GM12878 (cell line): ENCODE results near the gene SSH3. TPM values are rescaled to one million over a fixed set of nuclear protein-coding genes. Genes with fewer than 3 reads are reported as not detected.

ENCODE experiments used
- ATAC-seq: fragments of 200-7000 bp; cut with Tn5 transposase; 3 replicates; pipeline ENCODE4 v1.9.1; 2020; ENCODE audit warnings: mild to moderate bottlenecking, moderate library complexity
- BruUV-seq: library from RNA; stranded (reverse); fragments of 400-500 nt; replicated peaks from 2 replicates; lab custom pipeline; 2021; lab: Mats Ljungman, UMichigan
- CTCF ChIA-PET: fragments of 300-600 bp; sonication (Branson Sonifier 250); formaldehyde crosslinking; extraction: SDS; loops from one replicate; lab custom pipeline; 2021; ENCODE audit warnings: inconsistent platforms; lab: Yijun Ruan, JAX
- POLR2A ChIA-PET: fragments of 350-600 bp; formaldehyde crosslinking; extraction: SDS; loops from one replicate; lab custom pipeline; 2021; ENCODE audit warnings: inconsistent platforms; lab: Charles Lee
- RAD21 ChIA-PET: fragments of 300-600 bp; sonication (Branson Sonifier 250); formaldehyde crosslinking; loops from one replicate; lab custom pipeline; 2023; ENCODE audit warnings: antibody characterized with exemption; ENCODE audit not compliant: unreplicated experiment; lab: Charles Lee
- SMC1A ChIA-PET: fragments of 300-600 bp; sonication (Branson Sonifier 250); formaldehyde crosslinking; loops from one replicate; lab custom pipeline; 2023; ENCODE audit not compliant: unreplicated experiment, uncharacterized antibody; lab: Charles Lee
- DNase-seq: peaks from one replicate; pipeline ENCODE4 v3.0.0-alpha.2; 2011; ENCODE audit warnings: low read depth, low spot score
- FAIRE-seq: peaks from 3 replicates; lab custom pipeline; 2011; peaks lifted over from hg19 to GRCh38; lab: Jason Lieb, UNC
- H2AFZ ChIP-seq: 2 replicates; pipeline ENCODE4 v1.6.0; 2011; ENCODE audit warnings: low read depth, low read length, control low read depth; ENCODE audit not compliant: control insufficient read depth
- H3K27ac ChIP-seq: 2 replicates; pipeline ENCODE4 v1.5.1; 2011; ENCODE audit warnings: control low read depth; ENCODE audit not compliant: control insufficient read depth, insufficient read depth
- H3K27me3 ChIP-seq, 2 experiments: replicated peaks in 1 of 2; 2 replicates each; pipeline versions ENCODE4 v1.6.0 to v1.6.1; 2011; ENCODE audit warnings: low read length in 1 of 2; ENCODE audit not compliant: control insufficient read depth in 2 of 2, insufficient read depth in 2 of 2
- H3K36me3 ChIP-seq, 2 experiments: 2 replicates each; pipeline ENCODE4 v1.5.1; 2011; ENCODE audit warnings: low read length in 1 of 2; ENCODE audit not compliant: control insufficient read depth in 2 of 2, insufficient read depth in 2 of 2
- H3K4me1 ChIP-seq: 2 replicates; pipeline ENCODE4 v1.6.1; 2011; ENCODE audit warnings: mild to moderate bottlenecking, low read length, moderate library complexity, mixed read lengths; ENCODE audit not compliant: control insufficient read depth, insufficient read depth
- H3K4me2 ChIP-seq: 2 replicates; pipeline ENCODE4 v1.6.0; 2011; ENCODE audit warnings: control low read depth; ENCODE audit not compliant: control insufficient read depth, insufficient read depth
- H3K4me3 ChIP-seq: fragments of 200-600 bp; sonication (generic); 2 replicates; pipeline ENCODE4 v1.5.1; 2016
- H3K79me2 ChIP-seq: 2 replicates; pipeline ENCODE4 v1.6.0; 2011; ENCODE audit warnings: low read length; ENCODE audit not compliant: control insufficient read depth, insufficient read depth
- H3K9ac ChIP-seq: 2 replicates; pipeline ENCODE4 v1.8.0; 2011; ENCODE audit warnings: low read length, control low read depth, mixed read lengths; ENCODE audit not compliant: control insufficient read depth, insufficient read depth
- H3K9me3 ChIP-seq: replicated peaks from 3 replicates; pipeline ENCODE4 v1.5.1; 2011; ENCODE audit warnings: mild to moderate bottlenecking, low read length; ENCODE audit not compliant: control insufficient read depth, insufficient read depth
- H4K20me1 ChIP-seq: 2 replicates; pipeline ENCODE4 v1.6.0; 2011; ENCODE audit not compliant: control insufficient read depth, insufficient read depth
- DPF2 ChIP-seq: fragments of 450-650 bp; IDR thresholded peaks from 2 replicates; pipeline ENCODE4 v1.6.1; 2017; ENCODE audit warnings: mild to moderate bottlenecking
- GABPA ChIP-seq: IDR thresholded peaks from 2 replicates; pipeline ENCODE4 v1.6.1; 2014; ENCODE audit warnings: antibody characterized with exemption, low read depth, mild to moderate bottlenecking, inconsistent platforms
- GATAD2B ChIP-seq: fragments of 450-650 bp; conservative IDR thresholded peaks from 2 replicates; pipeline ENCODE4 v1.6.1; 2017; ENCODE audit warnings: low read depth, mild to moderate bottlenecking, moderate library complexity
- HDGF ChIP-seq: fragments of 450-650 bp; IDR thresholded peaks from 2 replicates; pipeline ENCODE4 v1.6.1; 2016; ENCODE audit warnings: antibody characterized with exemption
- LARP7 ChIP-seq: fragments of 450-650 bp; IDR thresholded peaks from 2 replicates; pipeline ENCODE4 v1.6.1; 2017; ENCODE audit warnings: mild to moderate bottlenecking
- NBN ChIP-seq: fragments of 450-650 bp; IDR thresholded peaks from 2 replicates; pipeline ENCODE4 v1.6.1; 2016
- NRF1 ChIP-seq: conservative IDR thresholded peaks from 2 replicates; pipeline ENCODE4 v1.6.1; 2011; ENCODE audit warnings: mild to moderate bottlenecking, low read depth, low read length, improper control_type of control experiment
- PRDM15 ChIP-seq: fragments of 450-650 bp; formaldehyde crosslinking; IDR thresholded peaks from 2 replicates; pipeline ENCODE4 v1.4.0; 2020; ENCODE audit warnings: mild to moderate bottlenecking, moderate library complexity
- RAD21 ChIP-seq: IDR thresholded peaks from 2 replicates; pipeline ENCODE4 v1.6.1; 2011; ENCODE audit warnings: mild to moderate bottlenecking, low read depth, low read length, moderate library complexity; ENCODE audit not compliant: insufficient read depth
- RFX5 ChIP-seq: IDR thresholded peaks from 2 replicates; pipeline ENCODE4 v1.6.1; 2011; ENCODE audit warnings: low read depth, low read length, improper control_type of control experiment
- SPI1 ChIP-seq: IDR thresholded peaks from 2 replicates; pipeline ENCODE4 v1.6.1; 2011; ENCODE audit warnings: low read depth, mild to moderate bottlenecking, low read length, moderate library complexity, borderline replicate concordance; ENCODE audit not compliant: insufficient read depth
- SREBF2 ChIP-seq: IDR thresholded peaks from 2 replicates; pipeline ENCODE4 v1.6.1; 2012; ENCODE audit warnings: mild to moderate bottlenecking, low read length
- ZNF592 ChIP-seq: fragments of 450-650 bp; IDR thresholded peaks from 2 replicates; pipeline ENCODE4 v1.6.1; 2017; ENCODE audit warnings: mild to moderate bottlenecking, moderate library complexity
- WGBS: methylation state at CpG from one replicate; pipeline ENCODE4 v1.1.6; 2016; ENCODE audit warnings: low lambda C conversion rate; ENCODE audit not compliant: insufficient replicate concordance, insufficient coverage; ENCODE audit errors: missing lambda C conversion rate; 5-methylcytosine and 5-hydroxymethylcytosine counted together
- in situ Hi-C: fragments of 300-500 bp; cut with MboI; formaldehyde crosslinking; loops from 9 replicates; pipeline ENCODE4 v1.14.3; 2018; ENCODE audit warnings: mixed read lengths
- intact Hi-C: fragments of 100-400 bp; cut with micrococcal nuclease; formaldehyde crosslinking; loops from one replicate; pipeline ENCODE4 v1.14.2; 2022; ENCODE audit not compliant: unreplicated experiment
- polyA plus RNA-seq, 11 experiments: library from polyadenylated mRNA; depleted of rRNA in 4 of 11; unstranded in 6 of 11; stranded (reverse) in 5 of 11; fragments of >200 nt; fragmentation: Nextera tagmentation in 4 of 11; fragmentation: Illumina TruSeq in 1 of 11; extraction: Ambion mirVana in 4 of 11; extraction: Trizol in 1 of 11; gene quantifications; 1 replicate in 1 of 11; 2 replicates in 10 of 11; pipeline versions ENCODE4 v1.2.1 to v1.2.3, GENCODE V29; 2011 to 2016; ENCODE audit warnings: inconsistent platforms in 2 of 11, missing spikeins in 2 of 11, low read depth in 1 of 11
- total RNA-seq, 4 experiments: library from RNA; depleted of rRNA in 3 of 4; stranded (reverse); fragments of >200 nt in 3 of 4; fragmentation: Illumina TruSeq in 1 of 4; extraction: Trizol in 1 of 4; gene quantifications; 2 replicates each; pipeline versions ENCODE4 v1.2.1 to v1.2.3, GENCODE V29; 2013 to 2021

The SSH3 gene
- total and polyA plus RNA-seq, 10 of the 15 experiments (the other 5 are each of a cell fraction or from before 2014, with no cell fraction given) = 0.05 to 0.83 (median 0.28) TPM; not detected in 3

- WGBS = under 1% methylated on average over 36 of the region's 37 CpGs
- ATAC-seq (peak; percentile 85), FAIRE-seq (peak; percentile 96), DNase-seq (peak; percentile 95)
- H3K27ac ChIP-seq = peak within 1 kb of the TSS; percentile 99
- H4K20me1 ChIP-seq = no peaks in the 10 kb centered on the region
- intact Hi-C loops = loop anchor here (2.0 kb wide), 1 partner anchor 133 kb away; no protein-coding TSS in a partner anchor
- CTCF ChIA-PET = interaction anchor here (0.7 to 26.2 kb wide), 20 partner anchors 8 to 259 kb away, joined by 3 to 1301 read pairs (median 4); partner anchors contain the start of genes CLCF1, KDM2A, RAD9A and TBC1D10C
- H3K4me1 ChIP-seq = peaks cover 52% of the 10 kb centered on the region
- peak within 1 kb of the TSS; percentile 96 for H3K9ac ChIP-seq
- RAD21 ChIA-PET = interaction anchor here (0.6 to 10.1 kb wide), 31 partner anchors 9 to 1041 kb away, joined by 3 to 525 read pairs (median 5); partner anchors contain the start of genes AIP, CLCF1, GSTP1 and KDM2A
- H3K36me3 ChIP-seq = no peaks in the 10 kb centered on the region
- in situ Hi-C loops = loop anchor here (5.0 kb wide), 1 partner anchor 34 kb away; no protein-coding TSS in a partner anchor
- POLR2A ChIA-PET = interaction anchor here (0.5 to 11.4 kb wide), 31 partner anchors 8 to 1463 kb away, joined by 3 to 183 read pairs (median 5); partner anchors contain the start of genes ANKRD13D, CCDC85B, CLCF1 and GRK2
- peak within 1 kb of the TSS; percentile 98 for H3K4me3 ChIP-seq
- peaks cover 19% of the 10 kb centered on the region for H3K79me2 ChIP-seq
- H3K27me3 ChIP-seq = no peaks in the 10 kb centered on the region; a peak in 1 of 4 replicates
- H3K9me3 ChIP-seq = no peaks in the 10 kb centered on the region
- BruUV-seq = no TSS peak
- peak within 1 kb of the TSS; percentile 14 for H2AFZ ChIP-seq
- SMC1A ChIA-PET = interaction anchor here (0.7 to 15.8 kb wide), 15 partner anchors 8 to 248 kb away, joined by 3 to 646 read pairs (median 5); partner anchors contain the start of genes CLCF1, PITPNM1 and PPP1CA
- H3K4me2 ChIP-seq = peak within 1 kb of the TSS; percentile 95
- TF ChIP-seq DPF2 (peak; percentile 81), LARP7 (peak; percentile 13; the same call in 1 of the 2 replicates), SPI1 (peak; percentile 96), NBN (peak; percentile 75; the same call in 1 of the 2 replicates), PRDM15 (CRISPR knock-in tag) (no peak), SREBF2 (no peak), GABPA (no peak), ZNF592 (0 out of 2 replicates have a peak, but pooled peaks have one; percentile 31), GATAD2B (peak; percentile 87), RAD21 (no peak), RFX5 (peak; percentile 83), HDGF (0 out of 2 replicates have a peak, but pooled peaks have one; percentile 19), NRF1 (no peak)
These were observed 50.2 kb downstream of the SSH3 start, which contains the start of gene POLD4 for GRCh38 chr11:67353317-67354074. Gene POLD4, minus strand, starts transcription at chr11:67353546. Its CDS starts 147 bp downstream, at chr11:67353399.
